ENCODE measurements around the gene NAGS.

NAGS gene

GRCh38 chr17:43983515-43984411 is 20.7 kb upstream of the NAGS start:
- peak overlapping the region; percentile 31 for H3K4me3 ChIP-seq (ENCODE audit: low read depth, low read length)
- no peaks in the 10 kb centered on the region for H3K36me3 ChIP-seq (ENCODE audit: control insufficient read depth in 2 of 2, insufficient read depth in 1 of 2, low read length in 2 of 2)
- H3K27ac ChIP-seq (ENCODE audit: extremely low read depth, low read depth, low read length) = no peak overlapping the region; the same call in 1 of the 2 replicates
- ChIA-PET POLR2A (interaction anchor here (1.0 kb wide), 1 partner anchor 25 kb away, joined by 3 read pairs; no protein-coding TSS in a partner anchor), CTCF (interaction anchor here (0.6 to 4.2 kb wide), 14 partner anchors 10 to 1915 kb away, joined by 3 to 27 read pairs (median 4); no protein-coding TSS in a partner anchor)
- no peaks in the 10 kb centered on the region; the same call in 1 of the 2 replicates for H3K4me1 ChIP-seq (ENCODE audit: control insufficient read depth, insufficient read depth, low read length)
- H3K9me3 ChIP-seq (ENCODE audit: control insufficient read depth, insufficient read depth, low read depth, low read length) = no peaks in the 10 kb centered on the region
- TF ChIP-seq ZBTB11 (tag by site-specific recombination; conservative IDR thresholded peaks at IDR 0.05; ENCODE audit: low read depth) (no peak), ZFP3 (tag by site-specific recombination; IDR thresholded peaks at IDR 0.05; ENCODE audit: low read depth) (no peak), ZNF324 (tag by site-specific recombination; IDR thresholded peaks at IDR 0.05) (no peak), ZBTB21 (tag by site-specific recombination; IDR thresholded peaks at IDR 0.05) (peak; percentile 87), GLI4 (tag by site-specific recombination; IDR thresholded peaks at IDR 0.05) (no peak), ZNF248 (tag by site-specific recombination; IDR thresholded peaks at IDR 0.05) (no peak), ATF2 (tag by site-specific recombination; IDR thresholded peaks at IDR 0.05; ENCODE audit: low read depth) (peak; percentile 49; the same call in 1 of the 2 replicates), ZNF501 (tag by site-specific recombination; IDR thresholded peaks at IDR 0.05) (peak; percentile 67; the same call in 1 of the 2 replicates), PATZ1 (tag by site-specific recombination; IDR thresholded peaks at IDR 0.05) (peak; percentile 81), PRDM4 (tag by site-specific recombination; IDR thresholded peaks at IDR 0.05) (0 out of 2 replicates have a peak, but pooled peaks have one; percentile 21), ZNF654 (tag by site-specific recombination; IDR thresholded peaks at IDR 0.05; ENCODE audit: low read depth) (no peak), ZBTB48 (tag by site-specific recombination; IDR thresholded peaks at IDR 0.05) (peak; percentile 76; the same call in 1 of the 2 replicates), OVOL3 (tag by site-specific recombination; IDR thresholded peaks at IDR 0.05) (no peak), PRDM10 (tag by site-specific recombination; IDR thresholded peaks at IDR 0.05) (no peak), MZF1 (tag by site-specific recombination; IDR thresholded peaks at IDR 0.05; ENCODE audit: borderline replicate concordance) (no peak), SP7 (tag by site-specific recombination; IDR thresholded peaks at IDR 0.05) (peak; percentile 22; the same call in 1 of the 2 replicates), ZBTB20 (tag by site-specific recombination; IDR thresholded peaks at IDR 0.05) (peak; percentile 58; the same call in 1 of the 2 replicates), ZFP69B (tag by site-specific recombination; IDR thresholded peaks at IDR 0.05) (0 out of 2 replicates have a peak, but pooled peaks have one; percentile 42), IKZF3 (tag by site-specific recombination; IDR thresholded peaks at IDR 0.05) (0 out of 2 replicates have a peak, but pooled peaks have one; percentile 24), GLIS1 (tag by site-specific recombination; IDR thresholded peaks at IDR 0.05) (peak; percentile 91), ZNF629 (tag by site-specific recombination; IDR thresholded peaks at IDR 0.05) (peak; percentile 93), ZNF350 (tag by site-specific recombination; IDR thresholded peaks at IDR 0.05) (no peak)

Data from HEK293 (cell line).